GM18858 (cell line): ENCODE measurements around the gene SPATA21.

Experiments used
- ATAC-seq: cut with Tn5 transposase; IDR thresholded peaks from one replicate; pipeline ENCODE4 v1.9.1; 2021; ENCODE audit not compliant: unreplicated experiment

The SPATA21 gene

DNA sequence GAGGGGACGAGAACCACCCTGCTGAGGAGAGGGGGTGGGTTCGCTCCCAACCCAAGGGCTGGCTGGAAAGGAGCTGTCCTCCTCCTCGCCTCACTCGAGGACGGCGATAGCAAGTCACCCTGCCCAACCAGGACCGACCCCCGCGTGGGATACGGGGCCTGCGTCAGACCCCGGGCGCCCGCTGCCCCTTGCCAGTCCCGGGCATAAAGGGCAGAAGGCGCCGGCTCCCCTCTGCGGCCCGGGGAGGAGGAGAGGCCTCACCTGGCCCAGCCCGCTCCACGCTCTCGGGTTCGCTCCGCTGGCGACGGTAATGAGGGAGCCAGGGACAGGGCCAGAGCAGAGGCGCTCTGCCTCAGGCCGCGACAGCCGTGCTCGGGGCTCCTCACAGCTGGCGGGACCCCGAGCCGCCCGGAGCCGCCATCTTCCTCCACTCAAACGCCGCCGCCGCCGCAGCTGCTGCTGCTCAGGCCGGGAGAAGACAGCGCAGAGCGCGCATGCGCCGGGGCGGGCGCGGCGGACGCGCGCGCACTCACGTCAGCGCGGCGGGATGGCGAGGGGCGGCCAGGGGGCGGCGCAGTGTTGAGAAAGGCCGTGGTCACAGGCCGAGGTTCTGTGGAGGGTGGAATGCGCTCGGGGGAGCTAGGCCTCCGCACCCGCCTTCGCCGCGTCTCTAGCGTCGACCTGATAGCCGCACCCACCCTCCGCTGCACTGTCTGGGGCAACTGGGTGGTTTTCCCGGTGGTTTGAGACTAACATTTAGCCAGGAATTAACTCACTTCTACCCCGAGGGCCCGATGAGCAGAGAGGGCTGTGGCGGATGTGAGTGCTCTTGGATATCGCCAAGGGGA, 85.0 kb downstream of the SPATA21 start, which contains the start of gene FBXO42:
FBXO42 (minus strand) TSS at position 487 of the 848 bp plus-strand sequence. CDS start 37,062 bp downstream, outside the sequence.
- ATAC-seq, result peak; percentile 82

DNA sequence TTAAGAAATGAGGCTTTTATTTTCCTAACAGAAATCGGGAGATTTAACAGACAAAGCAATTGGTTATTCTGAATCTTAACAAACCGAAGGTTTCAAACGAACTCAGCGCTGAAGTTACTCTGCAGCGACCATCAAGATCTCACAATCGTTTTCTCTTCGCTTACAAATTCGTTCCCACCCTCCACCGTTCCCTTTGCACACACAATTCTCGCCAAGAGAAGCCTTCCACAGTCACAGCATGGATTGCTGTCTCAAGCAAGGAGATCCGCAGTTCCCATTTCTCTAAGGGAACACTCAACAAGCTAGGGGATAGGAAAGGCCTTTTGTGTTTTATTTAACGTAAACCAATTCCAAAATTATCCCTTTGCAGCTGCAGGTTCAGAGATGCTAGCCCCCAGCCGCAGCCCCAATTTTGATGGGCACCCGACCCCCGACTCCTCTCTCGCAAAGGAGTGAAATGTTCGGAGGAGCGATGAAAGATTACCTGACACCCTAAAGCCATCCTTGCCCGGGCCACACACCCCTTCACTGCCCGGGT, 85.7 kb downstream of the SPATA21 start:
- ATAC-seq, result no peak

DNA sequence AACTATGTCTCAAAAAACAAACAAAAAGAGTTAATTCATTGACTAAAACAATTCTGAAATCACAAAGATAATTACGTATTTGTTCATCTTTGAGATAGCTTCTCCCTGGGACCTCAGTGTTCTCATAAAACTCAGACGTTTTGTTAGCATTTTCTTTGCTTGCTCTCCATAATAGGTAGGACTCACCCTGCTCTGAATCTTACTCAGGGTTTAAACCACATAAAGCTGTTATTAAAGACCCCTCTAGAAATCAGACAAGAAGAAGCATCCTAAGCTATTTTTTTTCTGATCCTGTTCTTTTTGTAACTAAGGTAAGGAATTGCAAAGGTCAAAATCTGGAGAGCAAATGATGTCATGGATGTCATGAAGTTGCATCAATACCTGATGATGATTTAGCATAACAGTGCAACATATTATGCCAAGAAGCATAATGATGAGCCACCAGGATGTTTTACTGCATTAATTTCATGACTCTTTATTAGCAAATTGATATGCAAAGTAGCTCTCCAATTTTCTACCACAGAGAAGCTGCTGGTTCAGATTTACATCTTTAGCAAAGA, 87.3 kb downstream of the SPATA21 start:
- ATAC-seq, result no peak
